Activated CD8-positive, alpha-beta T cell treated with anti-CD3 and anti-CD28 coated beads for 36 hours (primary cell): ENCODE results near the gene SEPTIN6. TPM values are rescaled to one million over a fixed set of nuclear protein-coding genes. Genes with fewer than 3 reads are reported as not detected.

ENCODE experiments used
- ATAC-seq: fragments of 200-7000 bp; cut with Tn5 transposase; one replicate; pipeline ENCODE4 v1.10.0; 2021; ENCODE audit warnings: mild to moderate bottlenecking, moderate library complexity
- CTCF ChIA-PET: fragments of 350-600 bp; sonication (Branson Sonifier 250); formaldehyde crosslinking; loops from one replicate; lab custom pipeline; 2021; ENCODE audit warnings: antibody characterized with exemption; lab: Charles Lee
- POLR2A ChIA-PET: fragments of 350-600 bp; sonication (Branson Sonifier 250); formaldehyde crosslinking; loops from one replicate; lab custom pipeline; 2021; ENCODE audit warnings: antibody characterized with exemption; lab: Charles Lee
- DNase-seq: peaks from one replicate; pipeline ENCODE4 v3.0.0-alpha.2; 2020
- H3K27ac Mint-ChIP-seq: one replicate; pipeline ENCODE4 v1.8.0; 2021; ENCODE audit warnings: mild to moderate bottlenecking, mixed read lengths
- H3K27me3 Mint-ChIP-seq: one replicate; pipeline ENCODE4 v1.8.0; 2021; ENCODE audit warnings: mixed read lengths
- H3K36me3 Mint-ChIP-seq: one replicate; pipeline ENCODE4 v1.8.0; 2021; ENCODE audit warnings: low read depth, mixed read lengths
- H3K4me1 Mint-ChIP-seq: one replicate; pipeline ENCODE4 v1.8.0; 2021; ENCODE audit warnings: low read depth, mixed read lengths
- H3K4me3 Mint-ChIP-seq: one replicate; pipeline ENCODE4 v1.8.0; 2021; ENCODE audit warnings: mild to moderate bottlenecking, moderate library complexity, mixed read lengths
- H3K9me3 Mint-ChIP-seq: one replicate; pipeline ENCODE4 v1.8.0; 2021; ENCODE audit warnings: mixed read lengths
- intact Hi-C: fragments of 100-400 bp; cut with micrococcal nuclease; formaldehyde crosslinking; loops from one replicate; pipeline ENCODE4 v1.10.0; 2022
- total RNA-seq, 2 experiments: library from RNA; stranded (reverse); gene quantifications; one replicate each; pipeline ENCODE4 v1.2.3, GENCODE V29; 2021
- TF ChIP-seq, protein P1 (sequence below): fragments of 200-600 bp; IDR thresholded peaks from one replicate; pipeline ENCODE4 v1.8.0; 2022; ENCODE audit warnings: antibody characterized with exemption, mild to moderate bottlenecking

SEPTIN6 gene
- total RNA-seq, 2 experiments from 2014 or later, result 205 to 209 TPM

DNA sequence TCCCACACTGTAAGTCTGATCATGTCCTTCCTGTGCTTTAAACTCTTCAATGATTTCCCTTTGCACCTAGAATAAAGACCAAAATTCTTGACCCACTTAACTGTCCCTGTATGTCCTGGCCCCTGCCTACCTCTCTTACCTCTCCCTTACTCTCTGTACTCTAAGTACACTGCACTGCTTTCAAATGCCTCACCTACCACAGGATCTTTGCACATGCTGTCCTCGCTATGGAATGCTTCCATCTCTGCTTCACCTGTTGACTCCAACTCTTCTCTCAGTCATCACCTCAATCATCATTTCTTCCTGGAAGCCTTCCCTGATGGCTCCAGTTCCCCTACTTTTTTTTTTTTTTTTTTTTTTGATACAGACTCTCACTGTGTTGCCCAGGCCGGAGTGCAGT is 29.0 kb upstream of the SEPTIN6 start:
- POLR2A ChIA-PET, result interaction anchor here (0.7 kb wide), 1 partner anchor 50 kb away, joined by 3 read pairs; no protein-coding TSS in a partner anchor
- CTCF ChIA-PET, result no interaction called here
- Mint-ChIP-seq H3K27me3 (no peaks in the 10 kb centered on the region), H3K4me3 (no peak overlapping the region), H3K4me1 (peaks cover under 1% of the 10 kb centered on the region), H3K9me3 (no peaks in the 10 kb centered on the region), H3K36me3 (no peaks in the 10 kb centered on the region), H3K27ac (no peak overlapping the region)
- intact Hi-C loops, result no loop called here
- no peak for ATAC-seq
- DNase-seq, result no peak
- TF ChIP-seq, protein P1, sequence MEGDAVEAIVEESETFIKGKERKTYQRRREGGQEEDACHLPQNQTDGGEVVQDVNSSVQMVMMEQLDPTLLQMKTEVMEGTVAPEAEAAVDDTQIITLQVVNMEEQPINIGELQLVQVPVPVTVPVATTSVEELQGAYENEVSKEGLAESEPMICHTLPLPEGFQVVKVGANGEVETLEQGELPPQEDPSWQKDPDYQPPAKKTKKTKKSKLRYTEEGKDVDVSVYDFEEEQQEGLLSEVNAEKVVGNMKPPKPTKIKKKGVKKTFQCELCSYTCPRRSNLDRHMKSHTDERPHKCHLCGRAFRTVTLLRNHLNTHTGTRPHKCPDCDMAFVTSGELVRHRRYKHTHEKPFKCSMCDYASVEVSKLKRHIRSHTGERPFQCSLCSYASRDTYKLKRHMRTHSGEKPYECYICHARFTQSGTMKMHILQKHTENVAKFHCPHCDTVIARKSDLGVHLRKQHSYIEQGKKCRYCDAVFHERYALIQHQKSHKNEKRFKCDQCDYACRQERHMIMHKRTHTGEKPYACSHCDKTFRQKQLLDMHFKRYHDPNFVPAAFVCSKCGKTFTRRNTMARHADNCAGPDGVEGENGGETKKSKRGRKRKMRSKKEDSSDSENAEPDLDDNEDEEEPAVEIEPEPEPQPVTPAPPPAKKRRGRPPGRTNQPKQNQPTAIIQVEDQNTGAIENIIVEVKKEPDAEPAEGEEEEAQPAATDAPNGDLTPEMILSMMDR, result no peak

DNA sequence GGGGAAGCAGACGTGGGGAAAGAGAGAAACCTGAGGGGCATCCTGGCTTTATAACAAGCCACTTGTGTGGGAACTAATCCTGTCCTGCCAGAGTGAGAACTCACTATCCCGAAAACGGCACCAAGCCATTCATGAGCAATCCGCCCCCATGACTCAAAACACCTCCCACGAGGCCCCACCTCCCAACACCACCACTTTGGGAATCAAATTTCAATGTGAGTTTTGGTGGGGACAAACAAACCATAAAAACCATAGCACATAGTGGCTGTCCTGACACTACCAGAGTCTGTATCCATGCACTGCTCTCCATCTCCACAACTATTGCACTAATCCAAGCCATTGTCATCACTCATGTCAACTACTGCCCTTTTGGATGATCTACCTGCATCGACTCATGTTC is 28.5 kb upstream of the SEPTIN6 start:
- Mint-ChIP-seq H3K4me1 (no peaks in the 10 kb centered on the region), H3K27ac (no peak overlapping the region), H3K27me3 (no peaks in the 10 kb centered on the region), H3K4me3 (no peak overlapping the region), H3K36me3 (no peaks in the 10 kb centered on the region), H3K9me3 (no peaks in the 10 kb centered on the region)
- ATAC-seq (no peak), DNase-seq (no peak)
- CTCF ChIA-PET, result no interaction called here
- intact Hi-C loops, result no loop called here
- POLR2A ChIA-PET, result no interaction called here
- TF ChIP-seq, protein P1, result no peak

DNA sequence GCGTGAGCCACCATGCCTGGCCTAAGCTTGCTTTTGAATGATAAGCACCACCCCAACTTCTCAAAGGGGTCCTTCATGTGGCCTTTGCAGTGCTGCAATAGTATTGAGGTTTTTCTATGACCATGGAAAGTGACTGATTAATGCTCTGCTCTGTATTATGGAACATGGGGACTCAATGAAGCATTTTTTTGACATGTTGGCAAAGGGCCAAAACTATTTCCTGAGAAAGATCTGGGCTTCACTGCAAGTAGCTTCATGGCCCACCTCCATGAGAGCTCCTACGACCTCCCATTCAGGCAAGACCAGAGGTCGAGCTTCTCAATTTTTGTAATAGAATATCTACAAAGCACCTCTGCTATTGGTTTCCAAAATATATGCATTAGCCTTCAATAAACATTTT is 16.7 kb upstream of the SEPTIN6 start:
- no peak overlapping the region for H3K27ac Mint-ChIP-seq
- no peaks in the 10 kb centered on the region for H3K27me3 Mint-ChIP-seq
- intact Hi-C loops, result no loop called here
- POLR2A ChIA-PET, result no interaction called here
- DNase-seq (no peak), ATAC-seq (no peak)
- TF ChIP-seq, protein P1, result no peak
- no peak overlapping the region for H3K4me3 Mint-ChIP-seq
- no peaks in the 10 kb centered on the region for H3K4me1 Mint-ChIP-seq
- H3K36me3 Mint-ChIP-seq, result no peaks in the 10 kb centered on the region
- CTCF ChIA-PET, result interaction anchor here (1.8 to 1.9 kb wide), 2 partner anchors 11 to 20 kb away, joined by 6 to 7 read pairs; no protein-coding TSS in a partner anchor
- H3K9me3 Mint-ChIP-seq, result no peaks in the 10 kb centered on the region

DNA sequence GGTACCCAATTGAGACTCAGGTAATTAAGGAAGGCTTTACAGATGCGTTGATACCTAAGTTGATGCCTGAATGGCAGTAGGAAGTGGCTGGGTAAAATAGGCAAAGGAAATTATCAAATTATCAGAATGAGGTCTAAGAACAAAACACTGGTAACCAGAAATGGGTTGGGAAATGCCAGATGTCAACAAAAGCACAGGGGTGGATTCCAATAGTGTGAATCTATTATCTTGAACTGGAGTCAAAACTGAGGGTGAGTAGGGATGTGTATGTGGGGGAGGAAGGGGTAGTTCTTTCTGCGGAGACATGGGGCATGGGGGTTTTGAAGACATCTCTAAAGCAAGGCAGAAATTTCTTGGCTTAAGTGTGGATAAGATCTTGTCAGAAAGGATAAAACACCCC is 16.0 kb upstream of the SEPTIN6 start:
- Mint-ChIP-seq H3K4me1 (no peaks in the 10 kb centered on the region), H3K36me3 (no peaks in the 10 kb centered on the region), H3K27me3 (no peaks in the 10 kb centered on the region), H3K4me3 (no peak overlapping the region), H3K9me3 (no peaks in the 10 kb centered on the region), H3K27ac (no peak overlapping the region)
- ChIA-PET POLR2A (no interaction called here), CTCF (interaction anchor here (1.8 kb wide), 1 partner anchor 10 kb away, joined by 6 read pairs; no protein-coding TSS in a partner anchor)
- TF ChIP-seq, protein P1, result no peak
- ATAC-seq (no peak), DNase-seq (no peak)
- intact Hi-C loops, result no loop called here

DNA sequence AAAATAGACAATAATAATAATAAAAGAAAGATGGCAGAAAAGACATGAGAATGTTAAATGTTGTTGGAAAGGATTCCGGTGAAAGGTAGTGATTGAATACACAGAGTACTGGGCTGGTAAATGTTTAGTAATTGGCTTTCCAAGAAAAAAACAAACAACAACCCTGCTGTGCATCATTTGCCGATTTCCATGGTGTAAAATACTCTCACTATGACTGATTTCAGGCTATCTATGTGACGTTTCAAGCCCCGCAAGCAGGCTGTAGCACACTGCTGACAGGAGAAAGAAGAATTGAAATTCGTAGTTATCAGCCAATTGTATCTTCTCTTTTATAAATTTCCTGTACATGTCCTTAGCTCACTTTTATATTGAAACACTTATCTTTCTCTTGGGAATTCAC is 13.6 kb upstream of the SEPTIN6 start:
- POLR2A ChIA-PET, result interaction anchor here (1.1 kb wide), 1 partner anchor 15 kb away, joined by 3 read pairs; no protein-coding TSS in a partner anchor
- H3K27ac Mint-ChIP-seq, result no peak overlapping the region
- H3K4me3 Mint-ChIP-seq, result no peak overlapping the region
- no peak for ATAC-seq
- H3K36me3 Mint-ChIP-seq, result no peaks in the 10 kb centered on the region
- CTCF ChIA-PET, result interaction anchor here (1.1 kb wide), 1 partner anchor 22 kb away, joined by 3 read pairs; no protein-coding TSS in a partner anchor
- TF ChIP-seq, protein P1, result no peak
- DNase-seq, result no peak
- no peaks in the 10 kb centered on the region for H3K9me3 Mint-ChIP-seq
- intact Hi-C loops, result no loop called here
- no peaks in the 10 kb centered on the region for H3K27me3 Mint-ChIP-seq
- no peaks in the 10 kb centered on the region for H3K4me1 Mint-ChIP-seq
